Hepatocyte (in vitro differentiated cells): ENCODE data around the gene CLIC6.

Source experiments
- EZH2 ChIP-seq: fragments of 200-600 bp; sonication (generic); IDR thresholded peaks from 2 replicates; pipeline ENCODE4 v1.6.1; 2016; ENCODE audit warnings: antibody characterized with exemption, mild to moderate bottlenecking, borderline replicate concordance
- EZH2phosphoT487 ChIP-seq: fragments of 200-600 bp; sonication (generic); IDR thresholded peaks from one replicate; pipeline ENCODE4 v1.6.1; 2018; ENCODE audit warnings: antibody characterized with exemption, mild to moderate bottlenecking, low read depth, moderate library complexity; ENCODE audit not compliant: unreplicated experiment, severe bottlenecking
- TF ChIP-seq, protein P1 (sequence below): fragments of 200-600 bp; sonication (generic); IDR thresholded peaks from 2 replicates; pipeline ENCODE4 v1.5.1; 2016; ENCODE audit warnings: antibody characterized with exemption, mild to moderate bottlenecking; ENCODE audit not compliant: poor library complexity

DNA sequence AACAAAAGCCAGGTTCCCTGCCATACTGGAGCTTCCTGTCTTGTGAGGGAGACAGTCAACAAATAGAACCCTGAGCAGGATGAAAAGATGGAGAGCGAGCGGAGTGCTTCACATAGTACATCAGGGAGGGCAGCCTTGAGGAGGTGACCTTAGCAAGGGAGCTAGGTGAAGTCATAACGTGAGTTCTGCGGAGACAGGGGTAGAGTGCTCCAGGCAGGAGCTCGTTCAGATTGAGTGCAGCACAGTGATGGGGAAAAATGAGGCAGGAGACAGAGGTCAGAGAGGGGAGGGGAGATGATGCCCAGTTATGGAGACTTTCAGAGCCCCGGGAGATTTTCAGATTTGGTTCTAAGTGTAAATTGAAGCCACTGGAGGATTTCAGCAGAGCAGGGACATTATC, 15.3 kb upstream of the CLIC6 start:
- TF ChIP-seq, protein P1, sequence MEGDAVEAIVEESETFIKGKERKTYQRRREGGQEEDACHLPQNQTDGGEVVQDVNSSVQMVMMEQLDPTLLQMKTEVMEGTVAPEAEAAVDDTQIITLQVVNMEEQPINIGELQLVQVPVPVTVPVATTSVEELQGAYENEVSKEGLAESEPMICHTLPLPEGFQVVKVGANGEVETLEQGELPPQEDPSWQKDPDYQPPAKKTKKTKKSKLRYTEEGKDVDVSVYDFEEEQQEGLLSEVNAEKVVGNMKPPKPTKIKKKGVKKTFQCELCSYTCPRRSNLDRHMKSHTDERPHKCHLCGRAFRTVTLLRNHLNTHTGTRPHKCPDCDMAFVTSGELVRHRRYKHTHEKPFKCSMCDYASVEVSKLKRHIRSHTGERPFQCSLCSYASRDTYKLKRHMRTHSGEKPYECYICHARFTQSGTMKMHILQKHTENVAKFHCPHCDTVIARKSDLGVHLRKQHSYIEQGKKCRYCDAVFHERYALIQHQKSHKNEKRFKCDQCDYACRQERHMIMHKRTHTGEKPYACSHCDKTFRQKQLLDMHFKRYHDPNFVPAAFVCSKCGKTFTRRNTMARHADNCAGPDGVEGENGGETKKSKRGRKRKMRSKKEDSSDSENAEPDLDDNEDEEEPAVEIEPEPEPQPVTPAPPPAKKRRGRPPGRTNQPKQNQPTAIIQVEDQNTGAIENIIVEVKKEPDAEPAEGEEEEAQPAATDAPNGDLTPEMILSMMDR = no peak
- no peak for TF ChIP-seq EZH2phosphoT487
- TF ChIP-seq EZH2 = no peak
